Activated CD4-positive, alpha-beta T cell treated with anti-CD3 and anti-CD28 coated beads for 4 hours (primary cell): ENCODE measurements around the gene HDAC10.

Experiments
- DNase-seq, 2 donors: peaks; one replicate each; pipeline ENCODE4 v3.0.0-alpha.2; 2020

HDAC10 gene

DNA sequence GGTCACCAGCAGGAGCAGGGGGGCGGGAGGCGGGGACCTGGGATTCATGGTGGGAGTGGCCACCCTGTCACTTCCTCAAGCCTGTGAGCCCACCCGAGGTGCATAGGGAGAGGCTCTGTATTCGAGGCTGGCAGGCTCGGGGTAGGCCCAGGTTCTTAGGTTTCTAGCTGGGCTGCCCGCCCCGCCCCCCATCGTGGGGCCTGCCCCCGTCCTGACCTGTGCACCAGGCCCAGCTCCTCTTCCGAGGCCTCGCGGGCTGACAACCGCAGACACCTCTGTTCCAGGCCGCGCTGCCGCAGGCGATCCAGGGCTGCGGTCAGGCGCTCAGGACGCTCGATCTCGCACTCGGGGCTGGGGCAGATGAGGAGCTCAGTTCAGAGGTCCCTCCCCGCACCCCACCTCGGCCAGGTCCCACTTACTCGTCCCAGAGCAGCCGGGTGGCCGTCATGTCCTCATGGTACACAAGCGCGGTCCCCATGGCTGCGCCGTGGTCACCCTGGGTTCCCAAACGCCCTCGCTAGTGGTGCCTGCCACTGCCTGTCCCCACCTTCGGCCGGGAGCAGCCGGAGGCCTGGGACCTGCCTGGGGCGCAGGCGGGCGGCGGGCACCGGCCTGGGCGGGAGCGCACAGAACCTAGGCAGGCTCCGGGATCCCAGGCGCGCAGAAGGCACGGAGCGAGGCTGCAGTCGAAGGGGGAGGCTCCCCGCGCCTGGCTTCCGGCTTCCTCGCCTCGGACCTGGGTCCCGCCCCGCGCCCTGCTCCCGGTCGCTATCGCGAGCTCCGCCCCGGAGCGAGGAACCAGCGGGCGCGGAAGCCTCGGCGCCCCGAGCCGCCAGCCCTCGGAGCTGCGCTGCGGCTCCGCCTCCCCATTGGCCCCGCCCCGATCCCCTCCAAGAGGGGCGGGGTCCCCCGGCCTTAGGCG is at the start of gene HDAC10:
Gene HDAC10 (minus strand): TSS at position 711 of the 922 bp plus-strand sequence. CDS start 233 bp downstream, at position 478.
- peak; percentile 70 to 77 for DNase-seq

DNA sequence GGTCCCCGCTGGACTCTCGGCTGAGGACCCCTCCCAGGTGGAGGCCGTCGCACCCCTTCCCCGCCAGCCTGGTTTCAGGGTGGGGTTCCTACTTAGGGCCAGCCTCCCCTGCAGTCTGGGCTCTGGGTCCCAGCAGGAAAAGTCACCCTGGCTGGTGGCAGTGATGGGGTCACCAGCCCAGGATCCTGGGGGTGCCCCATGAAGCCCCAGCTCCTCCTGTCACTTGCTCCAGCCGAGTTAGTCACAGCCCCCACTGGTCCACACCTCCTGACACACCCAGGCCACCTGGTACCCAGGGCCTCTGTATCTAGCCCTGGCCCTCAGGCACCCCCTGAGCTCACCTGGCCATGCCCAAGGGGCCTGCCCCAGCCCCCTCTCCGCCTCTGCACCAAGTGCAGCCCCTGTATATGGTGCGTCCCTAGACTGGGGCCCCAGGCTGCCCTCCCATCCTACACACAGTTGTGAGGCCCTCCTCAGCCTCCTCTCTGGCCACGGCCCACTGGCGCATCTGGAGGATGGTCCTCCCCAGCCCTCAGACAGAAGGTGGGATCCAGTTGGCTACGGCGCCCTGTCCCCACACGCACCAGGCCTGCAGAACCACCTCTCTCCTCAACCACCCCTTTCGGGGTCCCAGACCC is 49.7 kb upstream of the HDAC10 start:
- no peak for DNase-seq

GRCh38 chr22:50299785-50300619 is 48.9 kb upstream of the HDAC10 start:
- DNase-seq: no peak

GRCh38 chr22:50298937-50299784 is 48.1 kb upstream of the HDAC10 start:
- DNase-seq: no peak

DNA sequence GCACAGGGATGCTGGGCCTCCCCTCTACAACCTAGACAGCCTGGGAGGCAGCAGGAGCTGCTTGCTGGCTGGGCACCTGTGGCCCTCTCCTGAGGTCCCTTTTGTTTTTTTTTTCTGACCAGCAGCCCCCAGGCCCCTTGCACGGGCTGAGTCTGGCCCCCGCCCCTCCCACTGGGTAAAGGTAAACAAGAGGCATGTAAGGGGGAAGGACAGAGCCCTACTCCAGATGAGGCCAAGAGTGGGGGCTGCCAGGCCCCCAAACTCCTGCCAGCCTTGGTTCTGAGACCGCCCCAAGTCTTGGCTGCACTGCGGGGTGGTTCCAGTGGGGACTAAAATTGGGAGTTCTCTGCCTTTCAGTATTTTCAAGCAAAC is 47.2 kb upstream of the HDAC10 start:
- no peak for DNase-seq

DNA sequence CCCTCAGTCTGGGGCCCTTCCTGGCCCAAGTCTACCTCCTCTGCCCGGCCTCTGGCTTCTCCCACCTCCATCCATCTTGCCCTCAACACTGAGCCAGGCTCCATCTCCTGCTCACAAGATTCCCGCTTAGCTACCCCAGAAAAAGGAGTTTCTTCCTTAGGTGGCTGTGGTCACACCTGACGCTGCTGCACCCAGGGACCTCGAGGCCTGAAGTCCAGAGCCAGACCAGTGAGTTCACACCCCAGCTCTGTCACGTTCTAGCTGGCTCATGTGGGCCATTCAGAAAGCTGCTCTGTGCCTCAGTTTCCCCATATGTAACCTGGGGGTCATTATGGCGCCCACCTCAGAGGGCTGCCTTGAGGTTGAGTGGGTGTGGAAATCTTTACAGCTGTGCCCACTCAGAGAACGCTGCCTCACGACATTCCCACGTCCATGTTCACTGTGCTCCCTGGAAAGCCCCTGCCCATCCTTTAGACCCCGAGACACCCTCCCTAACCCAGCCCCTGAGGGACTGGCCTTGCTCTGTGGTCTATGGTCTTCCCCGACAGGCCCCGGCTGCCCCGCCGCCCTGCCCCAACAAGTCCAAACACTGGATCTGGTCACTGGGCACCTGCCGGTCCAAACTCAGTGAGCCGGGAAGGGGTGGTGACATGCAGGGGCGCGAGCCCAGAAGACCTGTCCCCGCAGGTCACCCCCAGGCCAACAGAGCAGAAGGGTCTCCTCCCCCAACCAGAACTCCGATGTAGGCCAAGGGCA is 46.6 kb upstream of the HDAC10 start:
- DNase-seq: no peak

DNA sequence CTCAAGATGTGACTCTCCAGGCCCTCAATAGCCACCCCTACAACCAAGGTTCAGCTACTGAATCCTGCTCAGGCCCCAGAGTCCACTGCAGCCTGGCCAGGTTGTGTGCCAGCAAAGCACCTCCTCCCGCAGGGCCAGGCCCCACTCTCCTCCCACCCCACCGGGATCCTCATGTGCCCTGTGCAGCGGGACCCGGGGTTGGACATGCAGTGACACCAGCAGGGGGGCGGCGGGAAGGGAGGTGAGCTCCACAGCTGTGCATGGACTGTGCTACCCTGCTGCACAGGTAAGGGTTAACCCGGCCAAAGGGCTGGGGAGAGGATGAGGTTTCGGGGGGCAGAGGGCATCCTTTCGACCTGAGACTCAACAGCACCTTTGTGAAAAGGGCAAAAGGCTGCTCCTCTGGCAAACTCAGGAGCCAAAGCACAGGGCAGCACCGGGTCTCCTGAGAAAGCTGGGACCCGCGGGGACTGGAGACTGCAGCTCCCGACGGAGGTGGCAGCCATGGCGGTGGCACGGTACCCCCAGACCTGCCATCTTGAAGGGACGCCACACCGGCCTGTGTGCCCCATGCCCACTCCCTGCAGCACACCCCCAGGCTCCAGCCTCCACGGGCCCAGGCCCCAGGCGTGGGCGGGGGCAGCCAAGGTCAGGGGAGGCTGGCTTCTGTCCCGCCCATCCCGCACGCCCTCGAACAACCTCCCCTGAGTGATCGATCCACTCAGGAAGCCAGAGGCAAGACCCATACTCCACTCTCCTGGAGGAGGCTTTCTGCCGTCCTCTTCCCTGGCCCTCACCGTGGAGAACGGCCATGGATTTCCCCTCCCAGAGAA is 45.8 kb upstream of the HDAC10 start:
- DNase-seq: no peak

- DNase-seq: no peak
Observed at GRCh38 chr22:50294319-50294656, 43.2 kb upstream of the HDAC10 start.

GRCh38 chr22:50293441-50294318 is 42.6 kb upstream of the HDAC10 start:
- no peak for DNase-seq

GRCh38 chr22:50292643-50293440 is 41.8 kb upstream of the HDAC10 start:
- no peak for DNase-seq

- DNase-seq: no peak
Observed at GRCh38 chr22:50289942-50290630, 39.0 kb upstream of the HDAC10 start.

DNA sequence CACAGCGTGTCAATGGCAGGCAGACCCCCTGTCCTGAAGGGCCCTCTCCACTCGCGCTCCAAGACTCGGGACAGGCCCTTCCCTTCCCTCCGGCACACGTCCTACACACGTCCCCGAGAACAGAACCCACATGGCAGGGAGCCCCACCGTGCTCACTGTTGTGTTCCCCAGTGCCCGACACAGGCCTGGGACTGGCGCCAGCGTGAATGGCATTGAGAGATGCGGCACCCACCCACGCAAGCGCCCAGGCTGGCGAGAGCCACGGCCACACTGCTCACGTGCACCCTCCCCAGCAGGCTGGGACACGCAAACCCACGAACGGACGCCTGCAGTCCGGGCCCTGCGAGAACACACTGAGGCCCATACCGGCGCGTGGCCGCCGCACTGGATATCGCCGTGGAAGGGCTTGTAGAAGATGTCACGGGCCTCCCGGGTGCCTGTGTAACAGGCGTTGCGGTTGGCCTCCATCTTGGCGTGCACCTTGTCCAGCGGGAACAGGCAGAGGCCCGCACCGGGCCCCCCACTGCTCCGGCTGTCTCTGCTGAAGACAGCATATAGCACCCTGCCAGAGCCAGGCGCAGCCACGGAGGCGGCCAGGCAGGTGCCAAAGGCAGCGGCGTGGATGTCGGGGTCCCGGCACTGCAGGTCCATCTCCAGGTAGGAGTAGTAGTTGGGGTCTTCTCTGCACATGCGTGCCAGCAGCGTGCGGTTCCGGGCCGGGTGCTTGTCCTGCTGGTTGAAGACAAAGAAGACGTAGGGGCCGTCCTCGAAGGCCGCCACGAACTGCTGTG is 38.3 kb upstream of the HDAC10 start:
- no peak for DNase-seq

- no peak for DNase-seq
Observed at GRCh38 chr22:50287731-50288130, 36.7 kb upstream of the HDAC10 start.

GRCh38 chr22:50286701-50287318 is 35.7 kb upstream of the HDAC10 start:
- no peak for DNase-seq

DNA sequence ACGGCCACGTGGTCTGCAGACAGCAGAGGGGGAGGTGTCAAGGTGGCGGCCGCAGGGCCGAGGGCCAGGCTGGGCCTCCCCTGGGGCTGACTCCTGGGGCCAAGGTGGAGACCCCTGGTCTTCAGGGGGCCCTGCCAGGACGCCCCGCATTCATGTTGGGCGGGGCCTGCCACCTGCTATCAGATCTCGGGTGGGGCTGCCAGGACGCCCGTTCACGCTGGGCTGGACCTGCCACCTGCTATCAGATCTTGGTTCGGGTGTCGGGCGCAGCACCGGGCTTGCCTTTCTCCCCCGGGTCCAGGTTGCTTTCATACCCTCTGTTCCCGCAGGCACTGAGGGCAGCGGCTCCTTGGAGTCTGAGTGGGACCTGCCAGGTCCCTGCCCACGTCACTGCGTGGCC is 35.2 kb upstream of the HDAC10 start:
- DNase-seq: no peak

DNA sequence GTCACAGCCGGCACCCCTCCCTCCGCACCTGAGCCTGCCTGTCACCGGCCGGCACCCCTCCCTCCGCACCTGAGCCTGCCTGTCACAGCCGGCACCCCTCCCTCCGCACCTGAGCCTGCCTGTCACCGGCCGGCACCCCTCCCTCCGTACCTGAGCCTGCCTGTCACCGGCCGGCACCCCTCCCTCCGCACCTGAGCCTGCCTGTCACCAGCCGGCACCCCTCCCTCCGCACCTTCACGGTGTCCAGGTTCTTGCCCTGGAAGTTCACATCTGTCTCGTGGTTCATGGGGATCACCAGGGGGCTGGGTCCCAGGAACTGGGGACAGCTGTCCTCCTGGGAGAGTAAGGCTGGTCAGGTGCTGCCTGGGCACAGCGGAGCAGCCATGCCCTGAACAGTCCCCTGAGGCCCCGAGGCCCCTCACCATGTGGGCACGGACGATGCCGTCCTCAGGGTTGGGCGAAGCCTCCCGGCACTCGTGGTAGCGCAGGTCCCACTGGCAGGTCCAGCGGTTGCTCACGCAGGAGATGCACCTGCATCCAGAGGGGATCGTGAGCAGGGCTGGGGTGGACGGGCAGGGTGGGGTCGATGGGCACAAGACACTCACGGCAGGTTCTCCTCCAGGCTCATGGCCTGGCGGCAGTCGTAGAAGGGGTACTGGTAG is 34.6 kb upstream of the HDAC10 start:
- no peak for DNase-seq
